Stimulated activated CD8-positive, alpha-beta memory T cell treated with anti-CD3 and anti-CD28 coated beads, Interleukin-15, amount 100 ng/mL, for 48 hours (primary cell): Measurements from ENCODE around the gene RTN4RL2.

Experiments
- DNase-seq, 2 donors: peaks; one replicate each; pipeline ENCODE4 v3.0.0-alpha.2; 2020; ENCODE audit warnings: low read depth in 2 of 2

Gene RTN4RL2

GRCh38 chr11:57460022-57460757 lies at the start of gene RTN4RL2:
TSS of gene RTN4RL2 (plus strand) at chr11:57460528. CDS start at chr11:57460866, 338 bp downstream.
- DNase-seq = peak; percentile 14 to 29

- DNase-seq = no peak
Observed at GRCh38 chr11:57413681-57414080, 46.6 kb upstream of the RTN4RL2 start.

- no peak for DNase-seq
Observed at GRCh38 chr11:57414612-57415212, 45.6 kb upstream of the RTN4RL2 start.

DNA sequence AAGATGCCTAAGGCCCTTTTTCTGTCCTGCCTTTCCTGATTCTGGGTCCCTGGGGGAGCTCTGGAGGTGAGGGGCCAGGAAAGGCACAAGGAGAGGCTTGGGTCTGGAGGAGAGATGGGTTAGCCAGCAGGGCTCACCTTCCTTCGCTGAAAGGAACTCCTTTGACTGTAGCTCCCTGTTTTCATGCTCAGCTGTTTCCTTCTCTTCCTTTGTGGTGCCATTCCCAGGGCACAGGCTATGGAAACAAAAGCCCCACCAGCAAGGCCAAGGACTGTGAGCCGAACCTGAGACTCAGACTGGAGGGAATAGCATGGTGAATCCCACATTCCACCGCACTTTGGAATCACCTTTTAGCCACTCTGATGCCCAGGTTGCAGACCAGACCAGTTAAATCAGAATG lies 43.9 kb upstream of the RTN4RL2 start:
- no peak for DNase-seq

GRCh38 chr11:57417056-57417455 lies 43.3 kb upstream of the RTN4RL2 start:
- no peak for DNase-seq

DNA sequence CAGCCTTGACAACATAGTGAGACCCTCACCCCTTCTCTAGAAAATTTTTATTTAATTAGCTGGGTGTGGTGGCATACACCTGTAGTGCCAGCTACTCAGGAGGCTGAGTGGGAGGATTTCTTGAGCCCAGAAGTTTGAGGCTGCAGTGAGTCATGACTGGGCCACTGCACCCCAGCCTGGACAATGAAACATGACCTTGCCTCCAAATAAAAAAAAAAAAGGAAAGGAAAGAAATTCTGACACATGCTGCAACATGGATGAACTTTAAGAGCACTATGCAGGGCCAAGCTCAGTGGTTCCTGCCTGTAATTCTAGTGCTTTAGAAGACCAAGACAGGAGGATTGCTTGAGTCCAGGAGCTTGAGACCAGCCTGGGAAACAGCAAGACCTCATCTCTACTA lies 42.2 kb upstream of the RTN4RL2 start:
- DNase-seq = no peak

DNA sequence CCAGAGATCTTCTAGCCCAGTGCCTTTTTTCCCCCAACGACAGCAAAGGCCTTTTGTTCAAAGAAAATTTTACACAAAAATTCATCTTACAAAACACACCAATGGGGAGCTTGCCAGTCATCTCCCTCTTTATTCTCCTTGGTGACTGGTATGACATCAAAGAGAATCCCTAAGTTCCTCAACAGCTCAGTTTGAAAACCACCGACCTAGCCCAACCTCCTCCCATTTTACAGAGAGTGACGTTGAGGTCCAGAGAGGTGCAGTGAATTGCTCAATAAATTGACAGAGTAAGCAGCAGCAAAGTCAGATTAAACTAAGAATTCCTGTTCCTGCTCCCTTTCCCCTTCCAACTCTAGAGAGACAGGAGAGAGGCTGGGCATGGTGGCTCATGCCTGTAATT lies 41.2 kb upstream of the RTN4RL2 start:
- no peak for DNase-seq

- no peak for DNase-seq
Observed at GRCh38 chr11:57421066-57421465, 39.3 kb upstream of the RTN4RL2 start.

GRCh38 chr11:57421805-57422204 lies 38.5 kb upstream of the RTN4RL2 start:
- no peak for DNase-seq

GRCh38 chr11:57422669-57423068 lies 37.7 kb upstream of the RTN4RL2 start:
- no peak for DNase-seq

GRCh38 chr11:57424137-57424791 lies 36.1 kb upstream of the RTN4RL2 start:
- no peak for DNase-seq

DNA sequence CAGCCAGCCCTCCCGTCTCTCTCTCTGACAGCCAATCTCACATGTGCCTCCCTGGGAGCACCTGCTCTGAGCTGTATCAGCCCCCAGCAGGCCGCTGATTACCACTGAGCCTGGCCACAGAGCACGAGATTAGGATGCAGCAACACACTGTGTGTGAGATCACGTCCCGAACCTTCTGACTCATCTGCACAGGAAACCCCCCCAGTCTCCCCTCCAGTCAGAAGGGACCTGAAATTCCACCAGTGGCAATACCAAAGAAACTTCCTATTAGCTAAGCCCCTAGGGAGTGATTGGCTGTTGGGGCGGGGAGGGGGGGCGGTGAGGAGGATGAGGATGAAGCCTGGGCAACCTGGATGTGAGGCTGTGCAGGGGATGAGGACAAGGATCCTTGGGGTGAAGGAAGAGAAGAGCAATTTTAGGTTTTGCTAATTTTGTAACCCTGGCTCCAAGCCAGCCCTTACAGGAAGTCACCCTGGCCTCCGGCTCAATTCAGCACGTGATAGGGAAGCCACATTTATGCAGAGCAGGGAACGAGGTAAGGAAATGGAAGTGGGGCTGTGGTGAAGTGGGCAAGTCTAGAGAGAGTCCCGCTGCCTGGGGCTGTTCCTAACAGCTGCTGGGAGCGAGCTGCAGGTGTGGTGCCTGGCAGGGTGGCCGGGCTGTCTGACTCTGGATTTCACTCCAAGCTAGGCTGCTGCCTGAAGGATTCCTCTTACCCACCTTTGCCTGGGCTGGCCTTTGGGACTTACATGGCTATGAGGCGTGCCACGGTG lies 35.4 kb upstream of the RTN4RL2 start:
- DNase-seq = peak; percentile 88 to 89

DNA sequence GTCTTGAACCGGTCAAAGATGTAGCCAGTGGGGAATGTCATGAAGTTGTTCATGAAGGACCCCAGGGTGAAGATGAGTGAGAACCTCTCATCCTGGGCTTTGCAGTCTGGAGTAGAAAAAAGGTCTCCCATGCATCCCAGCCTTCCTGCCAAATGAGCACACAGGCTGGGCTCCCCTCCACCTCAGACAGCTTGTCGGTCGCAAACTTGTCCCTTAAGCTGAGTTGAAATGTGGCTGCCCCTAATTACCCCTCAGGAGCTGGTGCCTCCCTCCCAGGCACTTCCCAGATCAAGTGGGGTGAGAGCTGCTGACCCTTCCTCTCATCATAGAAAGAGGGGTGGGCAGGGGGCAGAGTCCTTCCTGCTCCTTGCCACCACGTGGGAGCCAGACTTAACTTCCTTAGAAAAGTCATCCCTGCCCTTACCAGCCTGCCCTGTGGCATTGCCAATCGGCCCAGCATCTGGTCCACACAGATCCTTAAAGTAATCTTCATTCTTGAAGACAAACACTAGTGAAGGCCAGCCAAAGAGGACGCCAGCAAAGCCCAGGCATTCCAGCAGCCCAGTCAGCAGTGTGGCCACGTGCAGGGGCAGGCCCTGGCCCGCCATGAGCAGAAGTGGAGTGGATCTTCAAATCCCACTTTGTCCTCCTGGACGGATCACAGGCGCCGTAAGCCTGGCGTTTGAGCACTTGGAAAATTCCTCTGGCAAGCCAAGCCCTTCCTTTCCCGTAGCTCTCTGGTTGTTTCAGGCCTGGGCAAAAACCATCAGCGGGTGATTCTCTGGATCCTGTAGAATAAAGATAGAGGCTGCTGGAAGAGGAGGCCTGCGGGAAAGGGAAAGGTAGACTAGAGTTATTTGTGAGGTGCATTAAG lies 34.5 kb upstream of the RTN4RL2 start:
- DNase-seq = no peak

- no peak for DNase-seq
Observed at GRCh38 chr11:57426439-57426928, 33.8 kb upstream of the RTN4RL2 start.

DNA sequence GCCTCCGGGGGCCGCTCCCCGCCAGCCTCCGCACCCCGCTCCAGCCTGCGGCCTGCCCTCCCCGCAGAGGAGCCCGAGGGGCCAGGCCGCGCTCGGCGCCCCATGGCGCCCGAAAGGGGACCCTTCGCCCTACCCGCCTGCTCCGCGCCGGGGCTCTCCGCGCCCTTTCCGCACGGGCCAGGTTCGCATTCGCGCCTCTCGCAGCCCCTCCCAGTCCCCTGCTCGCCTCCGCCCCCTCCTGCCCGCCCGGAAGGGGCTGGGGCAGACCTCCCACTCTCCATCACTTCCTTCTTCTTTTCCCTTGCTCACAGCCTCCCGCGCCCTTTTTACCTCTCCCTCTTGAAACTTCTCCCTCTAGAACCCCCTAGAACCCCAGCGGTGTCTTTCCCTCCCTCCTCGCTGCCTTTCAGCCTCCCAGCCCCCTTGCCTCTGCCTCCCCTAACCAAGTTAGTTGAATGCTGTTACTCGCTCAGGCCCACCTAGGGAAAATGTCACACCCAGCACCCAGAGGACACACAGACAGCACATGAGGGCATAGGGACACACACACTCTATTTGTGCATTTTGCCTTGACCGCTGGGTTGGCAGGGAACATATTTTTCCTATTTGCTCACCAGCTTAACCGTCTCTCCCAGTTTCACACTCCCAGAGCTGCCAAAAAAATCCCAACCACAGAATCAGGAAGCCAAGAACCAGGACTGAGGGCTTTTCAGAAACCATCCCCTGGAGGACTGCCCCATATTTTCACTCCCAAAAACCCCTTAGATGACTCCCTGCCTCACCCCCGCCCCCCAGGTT lies 33.2 kb upstream of the RTN4RL2 start, which contains the start of gene SLC43A3:
Gene SLC43A3 (minus strand): TSS at position 193 of the 798 bp plus-strand sequence. CDS start 949 bp downstream, outside the sequence.
- peak; percentile 78 to 81 for DNase-seq

- DNase-seq = no peak
Observed at GRCh38 chr11:57427727-57428082, 32.6 kb upstream of the RTN4RL2 start.

GRCh38 chr11:57428643-57429042 lies 31.7 kb upstream of the RTN4RL2 start:
- DNase-seq = no peak

DNA sequence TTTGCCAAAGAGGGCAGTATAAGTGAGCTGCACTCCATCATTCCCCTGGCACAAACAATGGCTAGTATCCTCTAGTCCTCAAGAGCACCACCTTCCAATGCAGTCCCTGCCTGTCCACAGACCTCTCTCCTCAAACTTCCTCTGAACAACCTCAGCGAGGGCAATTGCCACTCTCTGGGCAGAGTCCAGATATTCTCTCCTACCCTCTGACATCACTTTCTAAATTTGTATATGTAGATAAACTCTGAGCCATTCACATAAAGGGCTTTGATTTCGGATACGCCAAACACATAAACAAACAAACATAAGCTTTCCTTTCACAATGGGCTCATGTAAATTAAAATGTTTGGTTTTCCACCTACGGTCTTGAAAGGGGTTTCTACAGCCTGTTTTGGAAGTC lies 30.4 kb upstream of the RTN4RL2 start:
- no peak for DNase-seq

DNA sequence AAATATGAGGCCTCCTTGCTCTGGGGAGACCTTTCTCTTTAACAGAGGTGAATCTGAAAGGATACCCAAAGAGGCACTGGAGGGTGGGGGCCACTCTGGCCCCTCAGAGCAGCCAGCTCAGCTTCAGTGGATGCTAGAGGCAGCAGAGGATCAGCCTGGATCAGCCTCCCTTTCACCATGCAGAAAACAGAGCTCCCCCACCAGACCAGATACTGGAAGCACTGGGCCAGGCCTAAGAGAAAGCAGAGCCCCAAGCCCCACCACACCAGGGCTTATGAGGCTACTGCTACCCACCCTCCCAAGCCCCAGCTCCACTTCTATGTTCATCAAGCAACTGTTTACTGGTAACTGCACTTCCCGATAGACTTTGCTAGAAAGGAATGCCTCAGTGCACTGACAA lies 29.4 kb upstream of the RTN4RL2 start:
- DNase-seq = no peak

DNA sequence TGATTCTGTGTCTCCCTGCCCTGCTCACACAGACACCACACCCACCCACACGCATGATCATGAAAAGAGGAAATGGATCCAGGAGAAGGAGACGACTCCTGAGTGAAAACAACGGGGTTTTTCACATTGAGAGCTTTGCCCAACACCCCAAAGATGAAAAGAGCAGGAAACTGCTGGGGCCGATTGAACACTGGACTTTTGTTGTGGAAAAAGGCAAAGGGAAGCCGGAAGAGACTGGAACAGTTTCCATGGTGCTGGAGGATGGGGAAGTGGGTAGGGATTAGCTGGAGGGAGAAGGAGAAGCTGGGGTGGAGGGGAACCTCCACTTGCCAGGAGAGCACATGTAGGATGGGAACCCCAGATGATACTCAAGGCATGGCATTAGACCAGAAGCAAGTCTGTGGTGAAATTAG lies 28.2 kb upstream of the RTN4RL2 start:
- no peak for DNase-seq
